ENCODE measurements around the gene SYPL2.

GRCh38 chr1:109479311-109479710 lies 13.0 kb downstream of the SYPL2 start:
- TF ChIP-seq CTCF (conservative IDR thresholded peaks at IDR 0.05 in 1 of 2, IDR thresholded peaks at IDR 0.05 in 1 of 2; ENCODE audit: low read depth in 1 of 2, low read length in 2 of 2): no peak
- TF ChIP-seq EZH2 (IDR thresholded peaks at IDR 0.05; ENCODE audit: low read length, missing control alignments): no peak
